Ectodermal cell (in vitro differentiated cells): ENCODE measurements around the gene GPR62.

Source experiments
- H3K27ac ChIP-seq: 2 replicates; pipeline ENCODE4 v1.7.0; 2013; ENCODE audit warnings: mild to moderate bottlenecking, low read depth, low read length; ENCODE audit not compliant: insufficient read depth, poor library complexity, severe bottlenecking
- H3K27me3 ChIP-seq: 2 replicates; pipeline ENCODE4 v1.7.0; 2013; ENCODE audit warnings: mild to moderate bottlenecking, low read length; ENCODE audit not compliant: insufficient read depth, control insufficient read depth, poor library complexity, severe bottlenecking
- H3K36me3 ChIP-seq: one replicate; pipeline ENCODE4 v1.7.0; 2013; ENCODE audit warnings: low read length; ENCODE audit not compliant: control insufficient read depth, insufficient read depth
- H3K4me1 ChIP-seq: one replicate; pipeline ENCODE4 v1.7.0; 2013; ENCODE audit warnings: low read length; ENCODE audit not compliant: control insufficient read depth, insufficient read depth
- H3K4me3 ChIP-seq: 2 replicates; pipeline ENCODE4 v1.7.0; 2013; ENCODE audit warnings: low read depth, low read length, control low read depth; ENCODE audit not compliant: insufficient read depth
- H3K9me3 ChIP-seq: 2 replicates; pipeline ENCODE4 v1.7.0; 2013; ENCODE audit warnings: mild to moderate bottlenecking, low read length, moderate library complexity; ENCODE audit not compliant: control insufficient read depth
- WGBS, 2 experiments: methylation state at CpG; one replicate each; pipeline ENCODE4 v1.1.7; 2013; ENCODE audit warnings: missing lambda C conversion rate in 2 of 2; 5-methylcytosine and 5-hydroxymethylcytosine counted together

Gene GPR62

GRCh38 chr3:51963951-51964451, 8.8 kb downstream of the GPR62 start:
- Histone ChIP-seq H3K27me3 (no peaks in the 10 kb centered on the region), H3K4me3 (no peak overlapping the region), H3K27ac (no peak overlapping the region), H3K9me3 (no peaks in the 10 kb centered on the region), H3K4me1 (peaks cover 48% of the 10 kb centered on the region), H3K36me3 (peaks cover 11% of the 10 kb centered on the region)
- WGBS, 2 experiments: 19 to 23% methylated on average over 12 of the region's 12 CpGs

GRCh38 chr3:51964521-51964920, 9.3 kb downstream of the GPR62 start:
- no peaks in the 10 kb centered on the region for H3K27me3 ChIP-seq
- WGBS, 2 experiments: 36 to 42% methylated on average over 4 of the region's 4 CpGs
- H3K36me3 ChIP-seq: peaks cover 10% of the 10 kb centered on the region
- H3K4me1 ChIP-seq: peaks cover 54% of the 10 kb centered on the region
- no peak overlapping the region for H3K27ac ChIP-seq
- no peak overlapping the region for H3K4me3 ChIP-seq
- no peaks in the 10 kb centered on the region for H3K9me3 ChIP-seq

- peak overlapping the region; percentile 78 for H3K4me3 ChIP-seq
- 51 to 59% methylated on average over 2 of the region's 2 CpGs for WGBS, 2 experiments
These were observed 10.8 kb downstream of the GPR62 start for GRCh38 chr3:51966016-51966415.

GRCh38 chr3:51966486-51966885, 11.3 kb downstream of the GPR62 start:
- WGBS, 2 experiments: 62 to 65% methylated on average over 4 to 5 of the region's 5 CpGs
- no peaks in the 10 kb centered on the region for H3K36me3 ChIP-seq
- no peak overlapping the region for H3K27ac ChIP-seq
- H3K4me1 ChIP-seq: peaks cover 60% of the 10 kb centered on the region
- no peaks in the 10 kb centered on the region for H3K27me3 ChIP-seq
- H3K9me3 ChIP-seq: no peaks in the 10 kb centered on the region
- peak overlapping the region; percentile 78 for H3K4me3 ChIP-seq

More at GRCh38 chr3:51966016-51966415, 10.8 kb downstream of the GPR62 start:
- Histone ChIP-seq H3K9me3 (no peaks in the 10 kb centered on the region), H3K27ac (no peak overlapping the region), H3K36me3 (no peaks in the 10 kb centered on the region), H3K27me3 (no peaks in the 10 kb centered on the region), H3K4me1 (peaks cover 60% of the 10 kb centered on the region)

GRCh38 chr3:51966922-51967383, 11.8 kb downstream of the GPR62 start:
- Histone ChIP-seq H3K36me3 (no peaks in the 10 kb centered on the region), H3K27ac (peak overlapping the region; percentile 67), H3K27me3 (no peaks in the 10 kb centered on the region), H3K4me1 (peaks cover 60% of the 10 kb centered on the region), H3K9me3 (no peaks in the 10 kb centered on the region), H3K4me3 (peak overlapping the region; percentile 78)
- WGBS, 2 experiments: 5 to 6% methylated on average over 33 of the region's 33 CpGs

GRCh38 chr3:51967384-51968169, 12.4 kb downstream of the GPR62 start, which contains the start of gene PCBP4:
TSS of gene PCBP4 (minus strand) at chr3:51967454. CDS start at chr3:51961240, 6,214 bp downstream.
- H3K4me1 ChIP-seq: peaks cover 57% of the 10 kb centered on the region
- peak within 1 kb of the TSS; percentile 78 for H3K4me3 ChIP-seq
- H3K36me3 ChIP-seq: no peaks in the 10 kb centered on the region
- no peaks in the 10 kb centered on the region for H3K9me3 ChIP-seq
- H3K27me3 ChIP-seq: no peaks in the 10 kb centered on the region
- H3K27ac ChIP-seq: peak within 1 kb of the TSS; percentile 97
- 0% methylated on average over 88 to 90 of the region's 90 CpGs for WGBS, 2 experiments

- Histone ChIP-seq H3K4me3 (peak overlapping the region; percentile 78), H3K36me3 (no peaks in the 10 kb centered on the region), H3K27me3 (no peaks in the 10 kb centered on the region), H3K4me1 (peaks cover 52% of the 10 kb centered on the region), H3K9me3 (no peaks in the 10 kb centered on the region), H3K27ac (peak overlapping the region; percentile 97)
- 2 to 7% methylated on average over 6 to 11 of the region's 11 CpGs for WGBS, 2 experiments
These were observed 13.1 kb downstream of the GPR62 start for GRCh38 chr3:51968170-51968775.

GRCh38 chr3:51968883-51969678, 13.9 kb downstream of the GPR62 start:
- Histone ChIP-seq H3K4me3 (peak overlapping the region; percentile 78), H3K36me3 (no peaks in the 10 kb centered on the region), H3K27me3 (peaks cover under 1% of the 10 kb centered on the region), H3K9me3 (no peaks in the 10 kb centered on the region), H3K27ac (peak overlapping the region; percentile 97), H3K4me1 (peaks cover 45% of the 10 kb centered on the region)
- 79 to 81% methylated on average over 6 of the region's 6 CpGs for WGBS, 2 experiments

GRCh38 chr3:51969841-51970240, 14.7 kb downstream of the GPR62 start:
- WGBS, 2 experiments: 89 to 92% methylated on average over 4 of the region's 4 CpGs
- H3K27ac ChIP-seq: no peak overlapping the region

More at GRCh38 chr3:51969841-51970240, 14.7 kb downstream of the GPR62 start:
- no peaks in the 10 kb centered on the region for H3K36me3 ChIP-seq
- H3K27me3 ChIP-seq: peaks cover 8% of the 10 kb centered on the region
- H3K9me3 ChIP-seq: no peaks in the 10 kb centered on the region
- peaks cover 45% of the 10 kb centered on the region for H3K4me1 ChIP-seq
- no peak overlapping the region for H3K4me3 ChIP-seq
